B cell (primary cell): ENCODE measurements around the gene PRKACG. TPM values are rescaled to one million over a fixed set of nuclear protein-coding genes. Genes with fewer than 3 reads are reported as not detected.

Experiments
- ATAC-seq: fragments of 200-7000 bp; cut with Tn5 transposase; one replicate; pipeline ENCODE4 v1.10.0; 2021; ENCODE audit warnings: low read depth, mild to moderate bottlenecking, moderate number of reproducible peaks, moderate library complexity
- CTCF ChIA-PET: fragments of 350-600 bp; sonication (Branson Sonifier 250); formaldehyde crosslinking; loops from one replicate; lab custom pipeline; 2021; ENCODE audit warnings: antibody characterized with exemption, inconsistent platforms; lab: Charles Lee
- POLR2A ChIA-PET: fragments of 350-600 bp; sonication (Branson Sonifier 250); formaldehyde crosslinking; loops from one replicate; lab custom pipeline; 2021; ENCODE audit warnings: antibody characterized with exemption; lab: Charles Lee
- DNase-seq: peaks from one replicate; pipeline ENCODE4 v3.0.0; 2013
- H2AFZ ChIP-seq: 2 replicates; pipeline ENCODE4 v1.6.1; 2012; ENCODE audit warnings: mild to moderate bottlenecking, low read depth, low read length; ENCODE audit not compliant: insufficient read depth, poor library complexity, severe bottlenecking
- H3K27ac ChIP-seq, 2 donors: 1 replicate in 1 of 2; 2 replicates in 1 of 2; pipeline ENCODE4 v1.5.1; 2012 to 2013; ENCODE audit warnings: low read length in 2 of 2, mild to moderate bottlenecking in 2 of 2, moderate library complexity in 1 of 2
- H3K27me3 ChIP-seq, 4 experiments: fragments of 200-600 bp in 1 of 4; sonication (generic) in 1 of 4; replicated peaks in 1 of 4; 1 replicate in 2 of 4; 2 replicates in 2 of 4; pipeline versions ENCODE4 v1.6.1 to v1.7.0; 2013 to 2016; ENCODE audit warnings: low read length in 3 of 4, mild to moderate bottlenecking in 2 of 4, mixed read lengths in 1 of 4, moderate library complexity in 1 of 4; ENCODE audit not compliant: insufficient read depth in 4 of 4, control insufficient read depth in 3 of 4; ENCODE audit errors: control extremely low read depth in 1 of 4
- H3K36me3 ChIP-seq, 2 experiments: replicated peaks in 1 of 2; 1 replicate in 1 of 2; 2 replicates in 1 of 2; pipeline versions ENCODE4 v1.6.1 to v1.7.1; 2013; ENCODE audit warnings: low read length in 1 of 2; ENCODE audit not compliant: insufficient read depth in 2 of 2, control insufficient read depth in 1 of 2; ENCODE audit errors: control extremely low read depth in 1 of 2, extremely low read depth in 1 of 2
- H3K4me1 ChIP-seq, 2 donors: fragments of 200-600 bp in 1 of 2; sonication (generic) in 1 of 2; 1 replicate in 1 of 2; 2 replicates in 1 of 2; pipeline versions ENCODE4 v1.5.1 to v1.6.1; 2013 to 2017; ENCODE audit warnings: low read length in 2 of 2; ENCODE audit not compliant: control insufficient read depth in 2 of 2, insufficient read depth in 2 of 2
- H3K4me2 ChIP-seq: replicated peaks from 2 replicates; pipeline ENCODE3; 2012; ENCODE audit warnings: mild to moderate bottlenecking, low read depth, low read length; ENCODE audit not compliant: poor library complexity, severe bottlenecking
- H3K4me3 ChIP-seq, 5 experiments: fragments of 200-600 bp in 1 of 5; sonication (generic) in 1 of 5; 1 replicate in 3 of 5; 2 replicates in 2 of 5; pipeline versions ENCODE4 v1.5.1 to v1.7.0; 2011 to 2016; ENCODE audit warnings: low read length in 4 of 5, mild to moderate bottlenecking in 4 of 5, low read depth in 2 of 5, control low read depth in 1 of 5, moderate library complexity in 1 of 5; ENCODE audit not compliant: insufficient read depth in 1 of 5; ENCODE audit errors: control extremely low read depth in 1 of 5, extremely low read depth in 1 of 5
- H3K79me2 ChIP-seq: fragments of 200-600 bp; sonication (generic); one replicate; pipeline ENCODE4 v1.6.0; 2016; ENCODE audit warnings: low read length; ENCODE audit not compliant: control insufficient read depth, insufficient read depth
- H3K9ac ChIP-seq: fragments of 200-600 bp; sonication (generic); 2 replicates; pipeline ENCODE4 v1.6.1; 2017; ENCODE audit warnings: mild to moderate bottlenecking, low read length, moderate library complexity
- H3K9me3 ChIP-seq, 3 donors: one replicate each; pipeline versions ENCODE4 v1.6.1 to v1.7.1; 2013; ENCODE audit warnings: low read length in 2 of 3; ENCODE audit not compliant: control insufficient read depth in 2 of 3, insufficient read depth in 1 of 3; ENCODE audit errors: control extremely low read depth in 1 of 3
- H4K20me1 ChIP-seq: 2 replicates; pipeline ENCODE4 v1.6.0; 2012; ENCODE audit warnings: mild to moderate bottlenecking, low read length; ENCODE audit not compliant: insufficient read depth, control insufficient read depth, poor library complexity, severe bottlenecking
- H3K27ac Mint-ChIP-seq: one replicate; pipeline ENCODE4 v1.8.0; 2021; ENCODE audit warnings: mixed read lengths
- H3K27me3 Mint-ChIP-seq: one replicate; pipeline ENCODE4 v1.8.0; 2021; ENCODE audit warnings: mixed read lengths
- H3K4me1 Mint-ChIP-seq: one replicate; pipeline ENCODE4 v1.8.0; 2021; ENCODE audit warnings: mixed read lengths
- H3K4me3 Mint-ChIP-seq: one replicate; pipeline ENCODE4 v1.8.0; 2021; ENCODE audit warnings: mixed read lengths
- H3K9me3 Mint-ChIP-seq: one replicate; pipeline ENCODE4 v1.8.0; 2022; ENCODE audit warnings: mixed read lengths; ENCODE audit not compliant: insufficient read depth
- CTCF ChIP-seq: fragments of 200-600 bp; IDR thresholded peaks from one replicate; pipeline ENCODE4 v1.8.0; 2022; ENCODE audit warnings: antibody characterized with exemption, mild to moderate bottlenecking
- EZH2 ChIP-seq: IDR thresholded peaks from 2 replicates; pipeline ENCODE4 v1.6.1; 2012; ENCODE audit warnings: borderline replicate concordance, low read depth, mild to moderate bottlenecking, moderate library complexity, low read length; ENCODE audit not compliant: insufficient read depth, poor library complexity, severe bottlenecking
- WGBS: methylation state at CpG from one replicate; pipeline ENCODE4 v1.1.5; 2013; ENCODE audit warnings: missing lambda C conversion rate; ENCODE audit not compliant: insufficient coverage; 5-methylcytosine and 5-hydroxymethylcytosine counted together
- intact Hi-C: fragments of 100-400 bp; cut with micrococcal nuclease; formaldehyde crosslinking; loops from one replicate; pipeline ENCODE4 v1.10.0; 2022
- polyA plus RNA-seq: library from polyadenylated mRNA; depleted of rRNA; stranded (reverse); fragments of >200 nt; gene quantifications from 2 replicates; pipeline ENCODE4 v1.2.3, GENCODE V29; 2012
- total RNA-seq, 2 donors: library from RNA; stranded (reverse); fragments of 120-200 nt in 1 of 2; gene quantifications; 1 replicate in 1 of 2; 2 replicates in 1 of 2; pipeline versions ENCODE4 v1.2.3 to v1.2.4, GENCODE V29; 2013 to 2022

Gene PRKACG
- total and polyA plus RNA-seq, 2 donors (not counting 1 experiment from before 2014, with no cell fraction given), result not detected

- intact Hi-C loops, result no loop called here
- Histone ChIP-seq H2AFZ (no peak overlapping the region), H3K4me1 (peaks cover 22 to 31% of the 10 kb centered on the region in 2 donors), H4K20me1 (no peaks in the 10 kb centered on the region), H3K4me2 (no peak overlapping the region), H3K27me3 (no peaks in the 10 kb centered on the region), H3K9me3 (peaks cover 0 to 4% (median 0%) of the 10 kb centered on the region in 3 donors), H3K4me3 (no peak overlapping the region), H3K36me3 (no peaks in the 10 kb centered on the region), H3K9ac (no peak overlapping the region), H3K27ac (no peak overlapping the region), H3K79me2 (no peaks in the 10 kb centered on the region)
- DNase-seq, result no peak
- Mint-ChIP-seq H3K9me3 (no peaks in the 10 kb centered on the region), H3K27me3 (no peaks in the 10 kb centered on the region), H3K4me1 (peaks cover 36% of the 10 kb centered on the region), H3K4me3 (no peak overlapping the region), H3K27ac (no peak overlapping the region)
- TF ChIP-seq CTCF, result no peak
- TF ChIP-seq EZH2, result no peak
- 97% methylated on average over 3 of the region's 3 CpGs for WGBS
- ChIA-PET POLR2A (no interaction called here), CTCF (interaction anchor here (1.0 to 2.1 kb wide), 2 partner anchors 21 to 26 kb away, joined by 3 to 7 read pairs; no protein-coding TSS in a partner anchor)
- ATAC-seq, result no peak
These were observed 40.3 kb downstream of the PRKACG start for GRCh38 chr9:68973619-68974018.

GRCh38 chr9:68970151-68970550 is 43.8 kb downstream of the PRKACG start:
- Histone ChIP-seq H2AFZ (no peak overlapping the region), H3K27ac (no peak overlapping the region), H3K9ac (no peak overlapping the region), H3K79me2 (no peaks in the 10 kb centered on the region), H3K4me3 (no peak overlapping the region), H3K36me3 (no peaks in the 10 kb centered on the region), H4K20me1 (no peaks in the 10 kb centered on the region), H3K9me3 (no peaks in the 10 kb centered on the region), H3K4me2 (no peak overlapping the region), H3K4me1 (peaks cover 4 to 5% of the 10 kb centered on the region in 2 donors), H3K27me3 (no peaks in the 10 kb centered on the region)
- ChIA-PET CTCF (no interaction called here), POLR2A (no interaction called here)
- Mint-ChIP-seq H3K9me3 (no peaks in the 10 kb centered on the region), H3K4me1 (peaks cover 11% of the 10 kb centered on the region), H3K27me3 (no peaks in the 10 kb centered on the region), H3K27ac (no peak overlapping the region), H3K4me3 (no peak overlapping the region)
- DNase-seq, result no peak
- no peak for ATAC-seq
- intact Hi-C loops, result no loop called here
- no CpG with 5 or more reads among the region's 2 CpGs for WGBS
- no peak for TF ChIP-seq CTCF
- no peak for TF ChIP-seq EZH2
